BLaER1 (cell line): ENCODE measurements around the gene PARP9.
A peak's percentile ranks its signal among the peaks of the same experiment; 100 is the strongest.
"Not testable (repeated sequence)": the region's sequence is repeated elsewhere in the genome, so short reads cannot be mapped to it uniquely, and the experiment has no call there.

Experiments used
- H3K27ac ChIP-seq: shearing (Covaris generic); formaldehyde crosslinking; 2 replicates; pipeline ENCODE4 v1.8.1; 2022
- H3K27me3 ChIP-seq: shearing (Covaris generic); formaldehyde crosslinking; 2 replicates; pipeline ENCODE4 v1.8.1; 2022
- H3K36me3 ChIP-seq: shearing (Covaris generic); formaldehyde crosslinking; 2 replicates; pipeline ENCODE4 v1.8.1; 2022
- H3K4me1 ChIP-seq: shearing (Covaris generic); formaldehyde crosslinking; 2 replicates; pipeline ENCODE4 v1.8.1; 2022
- H3K4me2 ChIP-seq: shearing (Covaris generic); formaldehyde crosslinking; 2 replicates; pipeline ENCODE4 v1.8.1; 2022
- H3K4me3 ChIP-seq: shearing (Covaris generic); formaldehyde crosslinking; 2 replicates; pipeline ENCODE4 v1.8.1; 2022
- H3K9ac ChIP-seq: shearing (Covaris generic); formaldehyde crosslinking; 2 replicates; pipeline ENCODE4 v1.8.1; 2022
- H3K9me3 ChIP-seq: shearing (Covaris generic); formaldehyde crosslinking; 2 replicates; pipeline ENCODE4 v1.8.1; 2022
- H4K20me1 ChIP-seq: shearing (Covaris generic); formaldehyde crosslinking; 2 replicates; pipeline ENCODE4 v1.8.1; 2022
- Cebpa-rat ChIP-seq: shearing (Covaris generic); IDR thresholded peaks from 2 replicates; pipeline ENCODE4 v1.8.1; 2022

The PARP9 gene

DNA sequence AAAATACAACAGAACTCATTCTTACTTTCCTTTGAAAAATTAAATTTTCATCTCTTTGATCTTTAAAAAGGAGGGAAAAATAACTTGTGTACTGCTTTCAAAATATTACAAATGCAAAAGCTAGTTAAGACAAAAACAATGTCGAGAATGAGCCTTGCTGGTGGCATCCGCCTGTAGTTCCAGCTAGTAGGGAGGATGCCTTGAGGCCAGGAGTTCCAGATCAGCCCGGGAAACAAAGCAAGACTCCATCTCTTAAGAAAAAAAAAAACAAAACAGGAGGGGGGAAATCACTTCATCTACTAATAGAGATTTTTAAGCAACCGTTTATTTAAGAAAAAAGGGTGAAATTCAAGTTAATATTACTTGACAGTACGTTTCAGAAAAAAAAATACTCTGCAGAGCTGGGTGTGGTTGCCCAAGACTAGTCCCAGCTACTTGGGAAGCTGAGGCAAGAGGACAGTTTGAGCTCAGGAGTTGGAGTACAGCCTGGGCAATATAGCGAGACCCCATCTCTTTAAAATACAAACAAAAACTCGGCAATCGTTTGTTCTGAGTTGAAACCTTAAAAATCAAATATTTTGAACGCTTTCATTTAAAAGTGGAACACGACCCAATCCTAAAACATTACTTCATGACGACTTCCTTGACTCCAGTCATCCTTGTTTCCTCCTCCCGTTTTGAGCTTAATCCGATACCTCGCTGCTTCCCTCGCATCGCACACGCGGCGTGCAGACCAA lies 50.5 kb downstream of the PARP9 start:
- peak overlapping the region; percentile 97 for H3K9ac ChIP-seq

DNA sequence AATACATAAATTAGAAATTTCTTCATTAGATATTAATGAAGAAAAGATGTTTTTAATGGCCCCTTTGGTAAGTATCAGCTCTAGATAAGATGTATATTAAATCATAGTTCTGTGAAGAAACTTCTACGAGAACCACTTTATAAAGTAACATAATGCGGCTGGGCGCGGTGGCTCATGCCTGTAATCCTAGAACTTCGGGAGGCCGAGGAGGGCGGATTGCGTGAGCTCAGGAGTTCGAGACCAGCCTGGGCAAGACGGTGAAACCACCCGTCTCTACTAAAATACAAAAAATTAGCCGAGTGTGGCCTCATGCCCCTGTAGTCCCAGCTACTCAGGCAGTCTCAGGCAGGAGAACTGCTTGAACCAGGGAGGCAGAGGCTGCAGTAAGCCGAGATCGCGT lies 51.8 kb downstream of the PARP9 start:
- Histone ChIP-seq H3K27ac (no peak overlapping the region), H3K9me3 (peaks cover 22% of the 10 kb centered on the region), H3K4me2 (peak overlapping the region; percentile 90; the same call in 1 of the 2 replicates), H4K20me1 (peaks cover 65% of the 10 kb centered on the region), H3K4me3 (no peak overlapping the region), H3K36me3 (peaks cover 17% of the 10 kb centered on the region; the same call in 1 of the 2 replicates), H3K9ac (0 out of 2 replicates have a peak overlapping the region, but pooled peaks have one; percentile 35), H3K4me1 (peaks cover 31% of the 10 kb centered on the region), H3K27me3 (no peaks in the 10 kb centered on the region)
- no peak for TF ChIP-seq Cebpa-rat

More for the DNA sequence above, 50.5 kb downstream of the PARP9 start:
- H3K9me3 ChIP-seq, result peaks cover 17% of the 10 kb centered on the region
- peak overlapping the region; percentile 88 for H3K4me3 ChIP-seq
- no peak for TF ChIP-seq Cebpa-rat
- peaks cover 12% of the 10 kb centered on the region; the same call in 1 of the 2 replicates for H3K36me3 ChIP-seq
- H3K4me1 ChIP-seq, result peaks cover 44% of the 10 kb centered on the region
- peak overlapping the region; percentile 90 for H3K4me2 ChIP-seq
- H4K20me1 ChIP-seq, result peaks cover 56% of the 10 kb centered on the region
- H3K27me3 ChIP-seq, result no peaks in the 10 kb centered on the region
- H3K27ac ChIP-seq, result peak overlapping the region; percentile 98

DNA sequence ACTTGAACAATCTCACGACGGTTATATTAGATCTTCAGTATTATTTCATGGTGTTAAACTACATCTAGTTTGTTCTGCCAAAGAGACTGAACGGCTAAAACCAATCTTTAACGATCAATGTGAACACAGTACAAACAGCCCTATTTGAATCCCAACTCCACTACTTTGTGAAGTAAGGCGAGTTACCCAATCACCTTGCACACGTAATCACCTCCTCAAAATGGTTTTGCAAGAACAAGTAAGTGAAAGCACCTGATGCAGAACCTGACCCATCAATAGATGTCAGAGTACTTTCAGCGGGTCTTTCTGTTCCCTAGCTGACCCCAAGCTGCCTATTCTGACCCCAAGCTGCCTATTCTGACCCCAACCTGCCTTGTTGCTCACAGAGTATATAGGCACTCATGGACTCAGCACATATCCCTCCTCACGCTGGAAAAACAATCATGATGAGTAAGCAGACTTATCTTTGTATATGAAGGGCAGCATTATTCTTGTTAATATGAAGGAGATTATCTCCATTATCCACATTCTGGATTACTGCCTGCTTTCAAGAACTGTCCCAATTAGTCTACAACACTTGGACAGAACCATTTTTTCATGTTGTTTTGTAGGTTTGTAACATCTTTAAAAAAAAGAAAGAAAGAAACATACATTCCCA lies 53.1 kb downstream of the PARP9 start:
- no peak overlapping the region for H3K4me3 ChIP-seq
- H3K9me3 ChIP-seq, result peaks cover 22% of the 10 kb centered on the region
- H3K36me3 ChIP-seq, result peaks cover 27% of the 10 kb centered on the region; the same call in 1 of the 2 replicates
- no peak overlapping the region for H3K4me2 ChIP-seq
- H3K27ac ChIP-seq, result no peak overlapping the region
- H3K27me3 ChIP-seq, result no peaks in the 10 kb centered on the region
- no peak for TF ChIP-seq Cebpa-rat
- peaks cover 31% of the 10 kb centered on the region for H3K4me1 ChIP-seq
- peaks cover 76% of the 10 kb centered on the region for H4K20me1 ChIP-seq
- no peak overlapping the region for H3K9ac ChIP-seq

DNA sequence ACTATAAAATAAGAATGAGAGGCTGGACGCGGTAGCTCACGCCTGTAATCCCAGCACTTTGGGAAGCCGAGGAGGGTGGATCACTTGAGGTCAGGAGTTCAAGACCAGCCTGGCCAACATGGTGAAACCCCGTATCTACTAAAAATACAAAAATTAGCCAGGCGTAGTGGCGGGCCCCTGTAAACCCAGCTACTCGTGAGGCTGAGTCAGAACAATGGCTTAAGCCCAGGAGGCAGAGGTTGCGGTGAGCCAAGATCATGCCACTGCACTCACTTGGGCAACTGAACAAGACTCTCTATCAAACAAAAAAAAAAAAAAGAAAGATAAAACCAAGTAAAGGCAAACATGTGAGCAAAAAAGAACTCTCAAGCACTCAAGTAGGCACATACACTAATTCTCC lies 55.2 kb downstream of the PARP9 start:
- not testable (repeated sequence) for H3K9ac ChIP-seq, H3K4me3 ChIP-seq, H3K4me2 ChIP-seq, H3K27me3 ChIP-seq, H3K27ac ChIP-seq
- Histone ChIP-seq H3K36me3 (peaks cover 38% of the 10 kb centered on the region), H3K4me1 (peaks cover 30% of the 10 kb centered on the region), H4K20me1 (peaks cover 93% of the 10 kb centered on the region), H3K9me3 (peaks cover 33% of the 10 kb centered on the region)

DNA sequence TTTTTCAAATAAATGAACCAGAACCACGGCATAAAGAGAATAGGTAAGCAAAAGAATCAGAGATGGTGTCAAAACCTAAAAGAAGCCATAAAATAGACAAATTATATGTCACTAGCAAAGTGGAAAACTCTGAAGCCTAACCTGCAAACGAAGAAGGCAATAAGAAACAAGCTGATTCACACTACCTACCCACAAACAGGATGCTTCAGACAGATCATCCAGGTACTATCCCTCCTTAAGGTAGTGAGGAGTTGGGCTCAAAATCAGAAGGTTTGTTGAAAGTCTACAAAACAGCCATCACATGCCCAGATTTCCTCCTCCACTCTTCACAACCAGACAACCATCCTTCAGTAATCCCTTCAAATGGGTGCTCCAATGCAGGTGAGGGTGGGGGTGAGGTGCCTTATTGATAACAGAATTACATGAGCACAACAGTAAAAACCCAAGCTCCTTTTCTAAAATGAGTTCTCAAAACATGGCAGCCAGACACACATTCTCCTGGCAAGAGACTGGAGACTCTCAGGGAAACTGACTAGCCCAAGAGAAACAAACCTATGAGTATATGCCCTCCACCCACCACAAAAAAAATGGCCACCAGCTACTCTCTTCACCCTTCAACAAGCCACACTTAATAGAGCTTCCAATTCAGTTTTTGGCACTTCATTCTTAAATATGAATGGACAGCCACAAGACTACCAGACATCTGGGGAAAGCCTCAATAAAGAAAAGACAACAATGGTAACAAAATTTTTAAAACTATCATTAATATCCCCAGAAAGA lies 55.8 kb downstream of the PARP9 start:
- H3K4me1 ChIP-seq, result peaks cover 30% of the 10 kb centered on the region

DNA sequence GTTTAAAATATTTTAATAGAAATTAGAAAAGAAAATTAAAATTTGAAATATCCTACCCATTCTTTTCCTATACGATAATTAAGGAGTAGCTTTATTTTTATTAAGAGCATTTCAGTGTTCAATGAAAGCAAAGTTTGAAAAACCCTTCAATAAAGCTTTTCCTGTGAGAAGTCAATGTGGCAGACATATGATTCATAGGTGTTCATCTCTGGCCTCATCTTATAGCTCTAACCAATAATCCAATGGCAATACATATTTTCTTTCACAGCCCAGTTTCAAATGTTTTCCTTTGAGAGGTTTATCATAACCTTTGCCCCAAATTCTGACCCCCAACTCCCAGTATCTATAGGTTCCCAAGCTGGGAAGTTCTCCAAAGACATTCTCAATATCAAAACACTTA lies 57.6 kb downstream of the PARP9 start:
- Histone ChIP-seq H4K20me1 (peaks cover 92% of the 10 kb centered on the region), H3K4me2 (no peak overlapping the region), H3K4me1 (peaks cover 30% of the 10 kb centered on the region), H3K36me3 (peaks cover 40% of the 10 kb centered on the region), H3K4me3 (no peak overlapping the region), H3K9ac (no peak overlapping the region), H3K27me3 (no peaks in the 10 kb centered on the region), H3K9me3 (peaks cover 36% of the 10 kb centered on the region), H3K27ac (no peak overlapping the region)
- no peak for TF ChIP-seq Cebpa-rat

More for the DNA sequence above, 55.8 kb downstream of the PARP9 start:
- Histone ChIP-seq H3K4me3 (no peak overlapping the region), H3K36me3 (peaks cover 40% of the 10 kb centered on the region), H3K27ac (no peak overlapping the region), H3K9me3 (peaks cover 36% of the 10 kb centered on the region), H3K4me2 (no peak overlapping the region), H4K20me1 (peaks cover 93% of the 10 kb centered on the region), H3K9ac (no peak overlapping the region), H3K27me3 (no peaks in the 10 kb centered on the region)
- TF ChIP-seq Cebpa-rat, result no peak

DNA sequence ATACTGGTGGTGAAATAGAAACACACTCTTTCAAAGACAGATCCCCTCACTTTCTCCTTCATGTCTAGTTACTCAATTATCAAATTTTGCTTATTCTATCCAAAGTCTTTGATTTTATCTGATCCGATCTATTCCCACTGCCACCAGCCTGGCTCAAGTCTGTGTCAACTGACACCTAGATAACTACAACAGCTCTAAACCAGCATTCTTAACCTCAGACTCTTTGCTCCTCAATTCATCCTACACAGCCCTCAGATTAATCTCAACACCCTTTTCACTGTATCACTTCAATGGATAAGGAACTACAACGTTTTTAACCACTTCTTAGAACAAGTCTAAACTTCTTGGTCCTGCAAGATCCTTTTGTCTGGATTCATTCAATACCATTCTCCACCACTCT lies 58.4 kb downstream of the PARP9 start:
- H3K36me3 ChIP-seq, result peaks cover 35% of the 10 kb centered on the region
- no peak for TF ChIP-seq Cebpa-rat
- peaks cover 34% of the 10 kb centered on the region for H3K4me1 ChIP-seq
- H3K27me3 ChIP-seq, result no peaks in the 10 kb centered on the region
- H3K4me3 ChIP-seq, result no peak overlapping the region
- peaks cover 92% of the 10 kb centered on the region for H4K20me1 ChIP-seq
- no peak overlapping the region for H3K27ac ChIP-seq
- H3K9ac ChIP-seq, result no peak overlapping the region
- peaks cover 36% of the 10 kb centered on the region for H3K9me3 ChIP-seq
- no peak overlapping the region for H3K4me2 ChIP-seq

DNA sequence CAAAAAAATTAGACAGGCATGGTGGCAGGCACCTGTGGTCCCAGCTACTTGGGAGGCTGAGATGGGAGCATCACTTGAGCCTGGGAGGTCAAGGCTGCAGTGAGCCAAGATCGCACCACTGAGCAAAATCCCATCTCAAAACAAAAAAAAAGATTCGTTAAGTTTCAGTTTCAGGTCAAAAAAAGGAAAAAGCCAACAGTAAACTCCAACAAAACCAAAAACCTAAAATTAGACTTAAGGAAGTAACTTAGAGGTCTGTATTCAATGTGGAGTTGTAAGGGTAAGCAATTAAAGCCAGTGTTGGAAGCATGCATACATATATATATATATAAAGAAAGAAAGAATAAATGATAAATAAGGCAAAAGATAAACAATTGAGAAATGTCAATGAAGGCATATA lies 61.2 kb downstream of the PARP9 start:
- no peak overlapping the region for H3K9ac ChIP-seq
- peaks cover 23% of the 10 kb centered on the region for H3K36me3 ChIP-seq

DNA sequence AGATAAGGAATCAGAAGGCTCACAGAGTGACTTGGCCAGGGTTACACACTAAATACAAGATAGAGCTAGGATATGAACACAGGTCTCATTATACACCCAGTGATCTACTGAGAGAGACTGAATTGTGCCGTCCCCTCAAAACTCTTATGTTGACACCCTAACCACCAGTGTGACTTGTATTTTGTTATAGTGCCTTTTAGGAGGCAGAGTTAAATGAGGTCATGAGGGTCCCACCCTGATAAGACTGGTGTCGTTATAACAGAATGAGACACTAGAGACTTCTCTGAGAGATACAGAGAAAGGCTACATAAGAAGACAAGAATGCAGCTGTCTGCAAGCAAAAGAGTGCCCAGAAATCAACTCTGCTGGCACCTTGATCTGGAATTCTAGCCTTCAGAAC lies 62.0 kb downstream of the PARP9 start:
- Histone ChIP-seq H3K9ac (no peak overlapping the region), H3K4me2 (peak overlapping the region; percentile 62; the same call in 1 of the 2 replicates), H3K27me3 (no peaks in the 10 kb centered on the region), H3K9me3 (peaks cover 15% of the 10 kb centered on the region), H3K4me3 (no peak overlapping the region), H3K36me3 (peaks cover 21% of the 10 kb centered on the region), H3K27ac (no peak overlapping the region; the same call in 1 of the 2 replicates), H4K20me1 (peaks cover 95% of the 10 kb centered on the region), H3K4me1 (peaks cover 50% of the 10 kb centered on the region)
- no peak for TF ChIP-seq Cebpa-rat

More for the DNA sequence above, 61.2 kb downstream of the PARP9 start:
- Histone ChIP-seq H3K4me1 (peaks cover 42% of the 10 kb centered on the region), H3K4me2 (peak overlapping the region; percentile 62), H4K20me1 (peaks cover 92% of the 10 kb centered on the region), H3K4me3 (no peak overlapping the region; the same call in 1 of the 2 replicates), H3K9me3 (peaks cover 15% of the 10 kb centered on the region), H3K27me3 (no peaks in the 10 kb centered on the region), H3K27ac (peak overlapping the region; percentile 39; the same call in 1 of the 2 replicates)
- TF ChIP-seq Cebpa-rat, result no peak

DNA sequence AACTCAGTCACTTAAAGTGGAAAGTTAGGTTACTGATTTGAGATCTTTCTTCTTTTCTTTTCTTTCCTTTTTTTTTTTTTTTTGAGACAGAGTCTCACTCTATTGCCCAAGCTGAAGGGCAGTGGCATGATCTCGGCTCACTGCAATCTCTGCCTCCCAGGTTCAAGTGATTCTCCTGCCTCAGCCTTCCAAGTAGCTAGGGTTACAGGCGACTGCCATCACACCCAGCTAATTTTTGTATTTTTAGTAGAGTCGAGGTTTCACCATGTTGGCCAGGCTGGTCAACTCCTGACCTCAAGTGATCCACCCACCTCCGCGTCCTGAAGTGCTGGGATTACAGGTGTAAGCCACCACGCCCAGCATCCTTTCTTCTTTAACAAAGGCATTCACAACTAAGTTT lies 63.1 kb downstream of the PARP9 start:
- Histone ChIP-seq H3K9me3 (peaks cover 15% of the 10 kb centered on the region), H4K20me1 (peaks cover 98% of the 10 kb centered on the region), H3K4me1 (peaks cover 58% of the 10 kb centered on the region), H3K36me3 (peaks cover 22% of the 10 kb centered on the region)
- not testable (repeated sequence) for H3K9ac ChIP-seq, H3K4me2 ChIP-seq, H3K4me3 ChIP-seq, H3K27ac ChIP-seq, H3K27me3 ChIP-seq
